ENCODE results near the gene RTL5. TPM values are rescaled to one million over a fixed set of nuclear protein-coding genes. Genes with fewer than 3 reads are reported as not detected.
A peak's percentile ranks its signal among the peaks of the same experiment; 100 is the strongest.

Gene RTL5
- polyA plus RNA-seq, 10 donors, result 9.3 to 14.2 (median 10.9) TPM

DNA sequence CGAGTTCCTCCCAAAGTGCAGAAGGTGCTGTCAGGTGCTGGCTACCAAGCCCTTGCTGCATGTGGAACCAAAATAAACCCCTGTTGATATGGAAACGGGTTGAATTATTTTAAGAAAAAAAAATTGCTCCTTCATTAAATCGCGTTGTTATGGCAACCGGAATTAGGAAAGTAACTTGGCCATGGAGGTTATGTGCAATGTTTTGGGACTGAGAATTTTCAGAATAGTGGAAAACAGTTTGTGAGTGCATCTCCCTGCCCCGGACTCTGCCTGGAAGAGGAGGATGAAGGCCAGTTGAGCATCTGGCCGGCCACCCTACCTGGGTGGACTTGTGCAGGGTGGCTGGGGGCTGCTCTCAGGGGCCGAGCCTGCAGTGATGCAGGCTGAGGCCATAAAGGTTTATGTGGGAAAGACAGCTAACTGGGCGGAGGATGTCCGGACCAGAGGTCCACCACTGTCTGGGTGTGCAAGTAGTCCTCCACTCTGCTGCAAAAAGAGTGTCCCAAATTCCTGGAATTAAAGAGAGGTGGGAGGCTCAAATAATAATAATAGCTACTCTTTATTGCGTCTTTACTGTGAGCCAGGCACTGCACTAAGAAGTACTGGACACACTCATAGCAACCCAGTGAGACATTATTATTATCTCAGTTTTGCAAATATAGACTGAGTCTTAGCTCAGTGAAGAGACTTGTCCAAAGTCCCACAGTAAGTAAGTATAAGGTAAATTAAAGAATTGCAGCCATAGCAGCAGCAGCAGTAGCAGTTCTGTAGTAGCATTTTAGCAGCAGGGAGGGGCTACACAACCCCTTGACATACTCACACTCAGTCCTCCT is 20.6 kb downstream of the RTL5 start:
- no peak for DNase-seq

GRCh38 chrX:72110051-72110875 is 21.5 kb downstream of the RTL5 start:
- DNase-seq, result no peak

- no peak for DNase-seq
These were observed 23.0 kb downstream of the RTL5 start for GRCh38 chrX:72108666-72109065.

- no peak for DNase-seq
These were observed 23.7 kb downstream of the RTL5 start for GRCh38 chrX:72107841-72108595.

DNA sequence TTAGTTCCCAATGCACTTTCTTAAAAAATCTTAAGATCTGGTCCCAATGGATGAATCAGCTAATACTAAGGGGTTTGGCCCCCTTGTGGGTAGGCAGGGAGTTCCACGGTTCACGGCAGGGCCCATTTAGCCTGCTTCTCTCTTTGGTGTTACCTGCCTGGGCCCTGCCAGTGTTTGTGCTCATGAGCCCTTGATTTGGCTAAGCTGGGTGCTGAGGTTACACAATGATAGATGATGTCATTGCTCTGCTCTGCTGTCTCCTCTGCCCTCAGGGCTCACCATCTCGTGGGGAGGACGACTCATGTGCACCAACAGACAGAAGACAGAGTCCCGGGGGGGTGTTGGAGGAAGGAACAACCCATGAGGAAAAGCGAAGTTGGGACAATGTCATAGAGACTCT is 24.4 kb downstream of the RTL5 start:
- no peak for DNase-seq

- no peak for DNase-seq
These were observed 26.3 kb downstream of the RTL5 start for GRCh38 chrX:72105436-72105835.

DNA sequence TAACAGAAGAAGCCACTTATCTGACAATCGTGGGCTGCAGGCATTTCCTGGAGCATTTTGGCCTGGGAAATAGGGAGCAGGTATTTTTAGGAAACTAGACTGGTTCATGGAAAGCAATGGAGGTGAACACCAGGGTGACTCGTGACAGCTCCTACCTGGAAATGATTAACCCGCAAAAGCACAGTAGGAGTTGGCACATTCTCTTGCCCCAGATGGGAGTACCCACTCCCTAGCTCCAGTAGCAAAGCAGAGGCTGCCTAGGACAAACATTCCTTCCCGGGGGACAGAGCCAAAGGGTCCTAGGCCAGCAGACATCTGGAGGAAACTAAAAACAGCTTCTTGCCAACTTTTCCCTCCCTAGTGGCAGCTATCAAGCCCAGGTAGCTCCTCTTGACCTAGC is 29.0 kb downstream of the RTL5 start:
- DNase-seq, result no peak

DNA sequence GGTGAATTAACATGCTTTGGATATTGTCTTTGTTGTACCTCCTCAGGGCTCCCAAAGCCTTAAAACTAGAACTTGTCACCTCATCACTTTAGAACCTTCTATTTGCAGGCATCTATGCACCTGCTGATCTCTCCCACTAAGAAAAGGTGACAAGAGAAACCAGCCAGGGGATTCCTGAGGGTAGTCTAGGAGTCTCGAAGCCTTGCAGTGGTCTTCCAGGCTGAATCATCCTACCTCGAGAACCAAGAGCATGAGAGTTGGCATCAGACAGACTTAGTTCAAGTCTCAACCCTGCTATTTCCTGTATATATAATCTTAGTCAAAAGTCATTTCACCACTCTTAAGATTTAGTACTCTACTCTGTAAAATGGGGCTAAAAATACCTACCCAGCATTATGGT is 29.6 kb downstream of the RTL5 start:
- no peak for DNase-seq

GRCh38 chrX:72101597-72102037 is 30.1 kb downstream of the RTL5 start:
- no peak for DNase-seq

DNA sequence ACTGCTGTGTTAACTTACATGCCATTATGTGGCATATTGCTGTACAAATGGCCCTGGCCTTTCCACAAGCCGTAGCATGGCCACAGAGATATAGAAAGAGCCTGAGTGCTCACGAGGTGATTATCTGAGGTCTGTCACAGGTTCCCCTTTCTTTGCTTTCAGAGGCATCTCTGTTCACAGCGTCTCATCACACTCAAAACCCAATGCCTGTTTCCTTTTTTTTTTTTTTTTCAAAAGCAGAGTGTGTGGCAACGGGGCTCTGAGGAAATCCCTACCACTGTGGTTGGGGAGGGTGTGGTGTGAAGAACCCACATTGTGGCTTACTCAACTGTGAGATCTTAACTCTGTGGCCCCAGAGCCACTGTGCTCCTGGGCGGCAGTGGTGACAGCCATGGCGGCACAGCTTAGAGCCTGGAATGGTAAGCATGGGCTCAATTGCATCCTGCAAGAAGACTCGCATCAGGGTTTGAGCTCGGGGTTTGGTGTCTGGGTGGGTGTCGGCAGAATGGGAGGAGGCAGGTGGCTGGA is 30.8 kb downstream of the RTL5 start:
- no peak for DNase-seq

DNA sequence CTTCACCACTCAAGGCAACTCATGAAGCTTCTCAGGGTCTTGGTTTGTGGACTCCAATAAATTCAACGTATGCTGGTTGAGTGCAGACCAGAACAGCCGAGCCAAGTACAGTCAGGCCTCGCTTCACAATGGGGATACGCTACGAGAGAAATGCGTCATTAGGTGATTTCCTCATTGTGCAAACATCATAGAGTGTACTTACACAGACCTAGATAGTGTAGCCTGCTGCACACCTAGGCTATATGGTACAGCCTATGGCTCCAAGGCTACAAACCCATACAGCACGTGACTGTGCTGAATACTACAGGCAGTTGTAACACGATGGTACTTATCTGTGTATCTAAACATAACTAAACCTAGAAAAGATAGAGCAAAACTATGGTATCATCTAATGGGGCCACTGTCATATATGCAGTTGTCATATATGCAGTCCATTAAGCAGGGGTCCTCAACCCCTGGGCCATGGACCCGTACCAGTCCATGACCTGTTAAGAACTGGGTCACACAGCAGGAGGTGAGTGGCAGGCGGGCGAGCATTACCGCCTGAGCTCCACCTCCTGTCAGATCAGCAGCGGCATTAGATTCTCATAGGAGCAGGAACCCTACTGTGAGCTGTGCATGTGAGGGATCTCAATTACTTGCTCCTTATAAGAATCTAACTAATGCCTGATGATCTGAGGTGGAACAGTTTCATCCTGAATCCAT is 31.5 kb downstream of the RTL5 start:
- DNase-seq, result no peak

DNA sequence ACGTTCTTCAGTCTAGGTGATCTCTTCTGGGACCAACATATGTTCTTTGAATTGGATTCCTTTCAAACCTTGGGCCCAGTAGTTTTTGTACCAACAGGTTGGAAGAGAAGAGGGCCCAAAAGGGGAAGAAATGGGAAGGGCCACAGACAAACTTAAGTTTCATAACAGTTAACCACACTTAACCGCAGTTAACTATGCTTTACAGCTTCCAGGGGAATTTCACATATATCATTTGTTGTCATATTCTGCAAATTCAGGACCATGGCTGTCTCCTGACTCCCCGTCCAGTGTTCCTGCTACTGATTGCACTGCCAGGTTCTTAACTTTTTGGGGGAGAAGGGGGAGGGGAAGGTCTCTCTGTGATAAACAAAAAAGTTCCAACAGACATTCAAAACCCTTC is 34.6 kb downstream of the RTL5 start:
- DNase-seq, result no peak

DNA sequence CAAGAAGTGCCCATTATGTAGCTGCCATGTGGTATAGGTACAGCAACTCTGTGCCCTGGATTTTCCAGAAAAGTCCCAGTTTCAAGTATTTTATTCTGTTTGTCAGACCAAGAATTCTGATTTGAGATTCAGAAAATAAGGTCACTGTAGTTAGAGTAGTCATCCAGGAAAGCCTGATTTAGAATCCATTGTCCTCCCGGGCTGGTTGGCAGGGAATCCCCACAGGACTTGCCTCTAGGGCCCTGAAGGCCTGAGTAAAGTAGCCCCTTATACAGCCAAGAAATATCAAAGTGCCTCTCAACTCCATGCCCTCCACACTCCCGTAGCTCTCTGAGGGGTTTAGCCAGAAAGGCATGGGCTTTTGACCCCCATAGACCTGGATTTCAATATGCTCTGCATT is 36.3 kb downstream of the RTL5 start:
- no peak for DNase-seq

DNA sequence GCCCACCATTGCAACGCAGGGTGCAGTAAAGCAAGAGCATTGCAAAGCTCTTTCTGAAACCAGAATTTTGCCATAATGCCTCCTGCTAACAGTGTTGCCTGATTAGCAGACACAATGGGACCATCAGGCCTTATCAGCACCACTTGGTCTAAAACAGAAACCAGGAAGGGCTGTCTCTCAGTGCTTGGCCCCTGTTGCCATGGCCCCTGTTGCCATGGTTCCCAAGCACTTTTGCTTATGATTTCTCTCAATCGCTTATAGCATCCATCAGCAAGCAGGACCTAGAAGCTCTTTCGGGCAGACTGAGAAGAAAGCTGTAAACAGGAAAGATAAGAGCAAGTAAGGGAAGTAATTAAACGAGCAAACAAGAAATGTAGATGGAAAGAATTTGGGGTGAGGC is 36.8 kb downstream of the RTL5 start:
- DNase-seq, result peak in 2 of 3 donors; percentile 22 to 36

GRCh38 chrX:72089254-72089653 is 42.5 kb downstream of the RTL5 start:
- no peak for DNase-seq

GRCh38 chrX:72088761-72089160 is 43.0 kb downstream of the RTL5 start:
- no peak for DNase-seq

- no peak for DNase-seq
These were observed 44.7 kb downstream of the RTL5 start for GRCh38 chrX:72086995-72087394.

- no peak for DNase-seq
These were observed 47.6 kb downstream of the RTL5 start for GRCh38 chrX:72084114-72084513.

DNA sequence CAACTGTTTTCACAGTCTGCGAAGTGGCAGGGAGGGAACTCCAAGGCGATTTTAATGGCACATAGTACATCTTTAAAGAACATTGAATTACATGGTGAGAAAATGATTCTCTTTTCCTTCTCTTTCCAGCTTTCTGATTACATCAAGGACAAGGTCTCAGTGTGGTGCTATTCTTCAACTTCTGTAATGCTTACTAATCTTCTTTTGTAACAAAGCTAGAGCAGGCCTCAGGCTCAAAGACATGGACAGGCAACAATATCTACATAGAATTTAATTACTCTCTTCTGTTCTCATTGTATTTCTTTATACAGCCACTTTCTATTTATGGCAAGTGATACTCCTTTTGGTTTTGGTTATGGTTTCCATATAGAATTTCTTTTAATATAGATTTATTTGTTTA is 48.4 kb downstream of the RTL5 start:
- DNase-seq, result no peak

GRCh38 chrX:72081605-72082320 is 50.0 kb downstream of the RTL5 start:
- no peak for DNase-seq

DNA sequence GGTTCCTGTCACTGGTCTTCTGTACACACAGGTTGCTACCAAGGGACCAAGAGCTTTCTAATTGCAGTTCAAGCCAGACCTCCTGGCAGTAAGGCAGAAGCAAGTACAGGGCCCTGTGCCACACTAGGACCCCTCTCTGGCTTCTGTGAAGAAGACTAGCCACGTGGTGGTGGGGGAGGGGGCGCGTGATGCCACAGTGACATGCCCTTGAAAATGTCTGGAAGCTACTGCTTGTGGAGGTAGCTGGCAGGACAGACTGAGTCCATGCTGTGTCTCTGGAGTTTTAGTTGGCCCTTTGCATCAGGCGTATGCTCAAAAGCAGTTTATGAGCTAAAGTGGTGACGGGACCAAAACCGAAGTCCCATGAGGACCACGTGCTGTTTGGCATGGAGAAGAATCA is 50.9 kb downstream of the RTL5 start:
- no peak for DNase-seq

Measured in muscle of back (tissue), 11 donors.